ENCODE data around the gene RSBN1L. TPM values are rescaled to one million over a fixed set of nuclear protein-coding genes. Genes with fewer than 3 reads are reported as not detected.

RSBN1L gene
- total RNA-seq, 2 experiments from 2014 or later: 24.5 to 27.4 TPM

Other genes starting within 250 kb of the RSBN1L start
- 10 to 100 TPM; 12.5 to 16.2 TPM for gene PTPN12, start 159.2 kb upstream of the RSBN1L start, total RNA-seq
- gene TMEM60, start 102.0 kb downstream of the RSBN1L start, total RNA-seq: 10 to 100 TPM; 14.1 to 14.8 TPM
- gene PHTF2, start 102.3 kb downstream of the RSBN1L start, total RNA-seq: 10 to 100 TPM; 34.9 to 39.1 TPM

Measured in activated CD8-positive, alpha-beta T cell treated with anti-CD3 and anti-CD28 coated beads, Interleukin-2, amount 10 ng/mL, durations not matched to agents 7 days and 5 days (primary cell).